HEK293 (cell line): ENCODE results near the gene SH2B2.
"Not testable (repeated sequence)": the region's sequence is repeated elsewhere in the genome, so short reads cannot be mapped to it uniquely, and the experiment has no call there.

Experiments
- CTCF ChIA-PET: fragments of 350-600 bp; formaldehyde crosslinking; extraction: SDS; loops from one replicate; lab custom pipeline; 2021; ENCODE audit warnings: antibody characterized with exemption; lab: Yijun Ruan, JAX
- POLR2A ChIA-PET: fragments of 300-600 bp; formaldehyde crosslinking; extraction: SDS; loops from one replicate; lab custom pipeline; 2020; ENCODE audit warnings: antibody characterized with exemption, inconsistent platforms; lab: Yijun Ruan, JAX
- H3K27ac ChIP-seq: fragments of 200-500 bp; sonication (Bioruptor generic); 2 replicates; pipeline ENCODE4 v1.5.1; 2014; ENCODE audit warnings: low read depth, low read length, control low read depth, inconsistent platforms; ENCODE audit errors: extremely low read depth
- H3K36me3 ChIP-seq, 2 experiments: fragments of 200-500 bp in 1 of 2; sonication (Bioruptor generic) in 1 of 2; 1 replicate in 1 of 2; 2 replicates in 1 of 2; pipeline ENCODE4 v1.5.1; 2014 to 2017; ENCODE audit warnings: inconsistent platforms in 2 of 2, low read length in 2 of 2; ENCODE audit not compliant: control insufficient read depth in 2 of 2, insufficient read depth in 1 of 2
- H3K4me1 ChIP-seq: fragments of 200-500 bp; sonication (Bioruptor generic); 2 replicates; pipeline ENCODE4 v1.5.1; 2014; ENCODE audit warnings: mild to moderate bottlenecking, low read length, inconsistent platforms; ENCODE audit not compliant: control insufficient read depth, insufficient read depth
- H3K4me3 ChIP-seq: 2 replicates; pipeline ENCODE4 v1.5.1; 2011; ENCODE audit warnings: low read depth, mild to moderate bottlenecking, control low read depth, low read length, moderate library complexity
- H3K9me3 ChIP-seq: fragments of 200-500 bp; sonication (Bioruptor generic); 2 replicates; pipeline ENCODE4 v1.5.1; 2014; ENCODE audit warnings: low read depth, low read length, inconsistent platforms; ENCODE audit not compliant: control insufficient read depth, insufficient read depth
- ATF2 ChIP-seq: fragments of 450-650 bp; formaldehyde crosslinking; IDR thresholded peaks from 2 replicates; pipeline ENCODE4 v1.5.1; 2016; ENCODE audit warnings: missing biosample characterization, missing genetic modification characterization, low read depth
- KLF1 ChIP-seq: fragments of 450-650 bp; formaldehyde crosslinking; IDR thresholded peaks from 2 replicates; pipeline ENCODE4 v1.5.1; 2016; ENCODE audit warnings: missing biosample characterization, missing genetic modification characterization
- KLF7 ChIP-seq: fragments of 450-650 bp; formaldehyde crosslinking; IDR thresholded peaks from 2 replicates; pipeline ENCODE4 v1.5.1; 2016; ENCODE audit warnings: missing biosample characterization, missing genetic modification characterization, borderline replicate concordance
- KLF8 ChIP-seq: fragments of 450-650 bp; formaldehyde crosslinking; IDR thresholded peaks from 2 replicates; pipeline ENCODE4 v1.5.1; 2016; ENCODE audit warnings: missing biosample characterization, missing genetic modification characterization
- OSR2 ChIP-seq: fragments of 450-650 bp; formaldehyde crosslinking; IDR thresholded peaks from 2 replicates; pipeline ENCODE4 v1.5.1; 2016; ENCODE audit warnings: missing biosample characterization, missing genetic modification characterization
- OVOL3 ChIP-seq: fragments of 450-650 bp; formaldehyde crosslinking; IDR thresholded peaks from 2 replicates; pipeline ENCODE4 v1.5.1; 2016; ENCODE audit warnings: missing biosample characterization, missing genetic modification characterization
- RBAK ChIP-seq: fragments of 450-650 bp; formaldehyde crosslinking; IDR thresholded peaks from 2 replicates; pipeline ENCODE4 v1.5.1; 2016; ENCODE audit warnings: missing biosample characterization, missing genetic modification characterization
- REPIN1 ChIP-seq: fragments of 450-650 bp; formaldehyde crosslinking; IDR thresholded peaks from 2 replicates; pipeline ENCODE4 v1.5.1; 2017; ENCODE audit warnings: missing biosample characterization, missing genetic modification characterization, low read depth
- SCRT1 ChIP-seq: fragments of 450-650 bp; formaldehyde crosslinking; IDR thresholded peaks from 2 replicates; pipeline ENCODE4 v1.5.1; 2016; ENCODE audit warnings: missing biosample characterization, missing genetic modification characterization, borderline replicate concordance
- SP2 ChIP-seq: fragments of 450-650 bp; formaldehyde crosslinking; IDR thresholded peaks from 2 replicates; pipeline ENCODE4 v1.5.1; 2016; ENCODE audit warnings: missing biosample characterization, missing genetic modification characterization
- SP7 ChIP-seq: fragments of 450-650 bp; formaldehyde crosslinking; IDR thresholded peaks from 2 replicates; pipeline ENCODE4 v1.5.1; 2016; ENCODE audit warnings: missing biosample characterization, missing genetic modification characterization
- WT1 ChIP-seq: fragments of 450-650 bp; formaldehyde crosslinking; IDR thresholded peaks from 2 replicates; pipeline ENCODE4 v1.5.1; 2016; ENCODE audit warnings: missing biosample characterization, missing genetic modification characterization
- ZBTB8A ChIP-seq: fragments of 450-650 bp; formaldehyde crosslinking; IDR thresholded peaks from 2 replicates; pipeline ENCODE4 v1.5.1; 2016; ENCODE audit warnings: missing biosample characterization, missing genetic modification characterization
- ZFHX2 ChIP-seq: fragments of 450-650 bp; formaldehyde crosslinking; conservative IDR thresholded peaks from 2 replicates; pipeline ENCODE4 v1.5.1; 2016; ENCODE audit warnings: missing biosample characterization, missing genetic modification characterization
- ZFP37 ChIP-seq: fragments of 450-650 bp; formaldehyde crosslinking; IDR thresholded peaks from 2 replicates; pipeline ENCODE4 v1.5.1; 2016; ENCODE audit warnings: missing biosample characterization, missing genetic modification characterization
- ZNF121 ChIP-seq: fragments of 450-650 bp; formaldehyde crosslinking; IDR thresholded peaks from 2 replicates; pipeline ENCODE4 v1.5.1; 2016; ENCODE audit warnings: missing biosample characterization, missing genetic modification characterization
- ZNF157 ChIP-seq: fragments of 450-650 bp; formaldehyde crosslinking; IDR thresholded peaks from 2 replicates; pipeline ENCODE4 v1.5.1; 2016; ENCODE audit warnings: missing biosample characterization, missing genetic modification characterization
- ZNF366 ChIP-seq: fragments of 450-650 bp; formaldehyde crosslinking; conservative IDR thresholded peaks from 2 replicates; pipeline ENCODE4 v1.5.1; 2016; ENCODE audit warnings: missing biosample characterization, missing genetic modification characterization
- ZNF488 ChIP-seq: fragments of 450-650 bp; formaldehyde crosslinking; IDR thresholded peaks from 2 replicates; pipeline ENCODE4 v1.5.1; 2016; ENCODE audit warnings: missing biosample characterization, missing genetic modification characterization
- ZNF529 ChIP-seq: fragments of 450-650 bp; formaldehyde crosslinking; IDR thresholded peaks from 2 replicates; pipeline ENCODE4 v1.5.1; 2017; ENCODE audit warnings: missing genetic modification characterization, missing biosample characterization; ENCODE audit not compliant: insufficient replicate concordance
- ZNF571 ChIP-seq: fragments of 450-650 bp; formaldehyde crosslinking; IDR thresholded peaks from 2 replicates; pipeline ENCODE4 v1.5.0; 2017; ENCODE audit warnings: missing biosample characterization, missing genetic modification characterization
- ZNF626 ChIP-seq: fragments of 450-650 bp; sonication (Bioruptor Pico); formaldehyde crosslinking; IDR thresholded peaks from 2 replicates; pipeline ENCODE4 v1.5.1; 2018; ENCODE audit warnings: missing biosample characterization, missing genetic modification characterization, inconsistent platforms
- ZNF785 ChIP-seq: fragments of 450-650 bp; formaldehyde crosslinking; IDR thresholded peaks from 2 replicates; pipeline ENCODE4 v1.5.1; 2016; ENCODE audit warnings: missing biosample characterization, missing genetic modification characterization
- TF ChIP-seq, protein P1 (sequence below): fragments of 450-650 bp; formaldehyde crosslinking; IDR thresholded peaks from 2 replicates; pipeline ENCODE4 v1.5.1; 2017; ENCODE audit warnings: missing biosample characterization, missing genetic modification characterization
- TF ChIP-seq, protein P2 (sequence below): fragments of 450-650 bp; IDR thresholded peaks from 2 replicates; pipeline ENCODE4 v1.5.1; 2018; ENCODE audit warnings: missing biosample characterization, missing genetic modification characterization

SH2B2 gene

DNA sequence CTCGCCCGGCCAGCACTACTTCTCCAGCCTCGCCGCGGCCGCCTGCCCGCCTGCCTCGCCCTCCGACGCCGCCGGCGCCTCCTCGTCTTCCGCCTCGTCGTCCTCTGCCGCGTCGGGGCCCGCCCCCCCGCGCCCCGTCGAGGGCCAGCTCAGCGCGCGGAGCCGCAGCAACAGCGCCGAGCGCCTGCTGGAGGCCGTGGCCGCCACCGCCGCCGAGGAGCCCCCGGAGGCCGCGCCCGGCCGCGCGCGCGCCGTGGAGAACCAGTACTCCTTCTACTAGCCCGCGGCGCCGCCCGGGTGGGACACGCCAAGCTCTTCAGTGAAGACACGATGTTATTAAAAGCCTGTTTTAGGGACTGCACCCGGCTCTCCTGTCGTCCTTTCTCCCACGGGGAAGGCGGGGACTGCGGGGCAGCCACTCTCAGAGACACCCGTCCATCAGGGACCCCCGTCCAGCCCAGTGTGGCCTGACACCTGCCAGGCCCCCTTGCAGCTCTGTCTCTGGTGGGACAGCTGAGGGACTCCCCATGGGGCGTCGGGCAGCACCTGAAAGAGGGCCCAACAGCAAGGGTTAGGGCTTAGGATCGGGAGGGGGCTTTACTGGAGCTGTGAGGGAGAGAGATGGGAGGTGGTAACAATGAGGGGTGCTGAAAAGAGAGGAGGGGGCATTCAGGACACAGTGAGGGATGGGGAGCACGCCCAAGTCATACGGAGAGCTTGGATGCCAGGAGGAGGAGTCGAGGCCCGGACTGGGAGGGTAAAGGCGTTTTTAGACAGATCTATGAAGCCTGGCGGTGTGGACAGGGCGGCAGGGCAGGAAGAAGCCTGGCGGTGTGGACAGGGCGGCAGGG lies 34.9 kb downstream of the SH2B2 start (continued):
- TF ChIP-seq, protein P1, sequence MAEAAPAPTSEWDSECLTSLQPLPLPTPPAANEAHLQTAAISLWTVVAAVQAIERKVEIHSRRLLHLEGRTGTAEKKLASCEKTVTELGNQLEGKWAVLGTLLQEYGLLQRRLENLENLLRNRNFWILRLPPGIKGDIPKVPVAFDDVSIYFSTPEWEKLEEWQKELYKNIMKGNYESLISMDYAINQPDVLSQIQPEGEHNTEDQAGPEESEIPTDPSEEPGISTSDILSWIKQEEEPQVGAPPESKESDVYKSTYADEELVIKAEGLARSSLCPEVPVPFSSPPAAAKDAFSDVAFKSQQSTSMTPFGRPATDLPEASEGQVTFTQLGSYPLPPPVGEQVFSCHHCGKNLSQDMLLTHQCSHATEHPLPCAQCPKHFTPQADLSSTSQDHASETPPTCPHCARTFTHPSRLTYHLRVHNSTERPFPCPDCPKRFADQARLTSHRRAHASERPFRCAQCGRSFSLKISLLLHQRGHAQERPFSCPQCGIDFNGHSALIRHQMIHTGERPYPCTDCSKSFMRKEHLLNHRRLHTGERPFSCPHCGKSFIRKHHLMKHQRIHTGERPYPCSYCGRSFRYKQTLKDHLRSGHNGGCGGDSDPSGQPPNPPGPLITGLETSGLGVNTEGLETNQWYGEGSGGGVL, result no peak
- no peak for TF ChIP-seq KLF1 (tag by site-specific recombination)

- no peak for TF ChIP-seq RBAK
- TF ChIP-seq OVOL3, result no peak
- no peak for TF ChIP-seq ZNF488 (tag by site-specific recombination)
- TF ChIP-seq ZNF366, result peak; percentile 69; the same call in 1 of the 2 replicates
- no peak for TF ChIP-seq ZFP37 (tag by site-specific recombination)
- TF ChIP-seq, all 188 proteins: peak for 1
- CTCF ChIA-PET, result no interaction called here
- no peak overlapping the region for H3K27ac ChIP-seq
- no peaks in the 10 kb centered on the region for H3K36me3 ChIP-seq
- POLR2A ChIA-PET, result no interaction called here
- no peaks in the 10 kb centered on the region for H3K9me3 ChIP-seq
- H3K4me1 ChIP-seq, result no peaks in the 10 kb centered on the region
- H3K4me3 ChIP-seq, result no peak overlapping the region
Measured at GRCh38 chr7:102322202-102322715, 35.6 kb downstream of the SH2B2 start.

- TF ChIP-seq ATF2 (tag by site-specific recombination) (no peak), ZNF785 (tag by site-specific recombination) (no peak), WT1 (tag by site-specific recombination) (no peak), SP2 (tag by site-specific recombination) (no peak), REPIN1 (tag by site-specific recombination) (no peak), KLF8 (tag by site-specific recombination) (no peak), ZBTB8A (tag by site-specific recombination) (no peak), ZFHX2 (tag by site-specific recombination) (no peak), ZNF121 (tag by site-specific recombination) (no peak), ZNF626 (no peak), KLF7 (tag by site-specific recombination) (no peak), SCRT1 (no peak), SP7 (tag by site-specific recombination) (no peak), ZNF529 (tag by site-specific recombination) (no peak), OSR2 (tag by site-specific recombination) (no peak), ZNF157 (tag by site-specific recombination) (no peak), ZNF571 (tag by site-specific recombination) (no peak)
- TF ChIP-seq, protein P2, sequence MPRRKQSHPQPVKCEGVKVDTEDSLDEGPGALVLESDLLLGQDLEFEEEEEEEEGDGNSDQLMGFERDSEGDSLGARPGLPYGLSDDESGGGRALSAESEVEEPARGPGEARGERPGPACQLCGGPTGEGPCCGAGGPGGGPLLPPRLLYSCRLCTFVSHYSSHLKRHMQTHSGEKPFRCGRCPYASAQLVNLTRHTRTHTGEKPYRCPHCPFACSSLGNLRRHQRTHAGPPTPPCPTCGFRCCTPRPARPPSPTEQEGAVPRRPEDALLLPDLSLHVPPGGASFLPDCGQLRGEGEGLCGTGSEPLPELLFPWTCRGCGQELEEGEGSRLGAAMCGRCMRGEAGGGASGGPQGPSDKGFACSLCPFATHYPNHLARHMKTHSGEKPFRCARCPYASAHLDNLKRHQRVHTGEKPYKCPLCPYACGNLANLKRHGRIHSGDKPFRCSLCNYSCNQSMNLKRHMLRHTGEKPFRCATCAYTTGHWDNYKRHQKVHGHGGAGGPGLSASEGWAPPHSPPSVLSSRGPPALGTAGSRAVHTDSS (tag by site-specific recombination), result no peak
- ChIA-PET POLR2A (no interaction called here), CTCF (no interaction called here)
- Histone ChIP-seq H3K27ac (no peak overlapping the region), H3K36me3 (no peaks in the 10 kb centered on the region), H3K4me3 (no peak overlapping the region), H3K9me3 (no peaks in the 10 kb centered on the region), H3K4me1 (no peaks in the 10 kb centered on the region)
Measured at GRCh38 chr7:102323914-102324195, 37.2 kb downstream of the SH2B2 start.

GRCh38 chr7:102325106-102325505 lies 38.4 kb downstream of the SH2B2 start:
- POLR2A ChIA-PET, H3K27ac ChIP-seq, H3K4me3 ChIP-seq, CTCF ChIA-PET, H3K36me3 ChIP-seq, H3K4me1 ChIP-seq, H3K9me3 ChIP-seq: not testable (repeated sequence)
